Measurements from ENCODE around the gene HEYL. TPM values are rescaled to one million over a fixed set of nuclear protein-coding genes. Genes with fewer than 3 reads are reported as not detected.

Gene HEYL
- total and polyA plus RNA-seq, 9 of the 15 experiments (the other 6 are each of a cell fraction or from before 2014, with no cell fraction given) = 0.13 to 0.89 (median 0.25) TPM

Other genes starting within 250 kb of the HEYL start
Only the 7 nearest of the 8 such genes appear.
- gene BMP8A, start 148.0 kb downstream of the HEYL start, total RNA-seq (2014; rRNA removed) = not detected in 2 replicates
- gene BMP8A, start 148.0 kb downstream of the HEYL start, total RNA-seq (2014; rRNA removed; fragmentation: Illumina TruSeq; extraction: Trizol) = not detected in 2 replicates
- not detected in 2 replicates for gene BMP8A, start 148.0 kb downstream of the HEYL start, total RNA-seq (2015; rRNA removed; fragmentation: Illumina TruSeq; extraction: Trizol)
- gene BMP8A, start 148.0 kb downstream of the HEYL start, total RNA-seq (2021) = 0.16 and 0.31 TPM in 2 replicates
- gene BMP8A, start 148.0 kb downstream of the HEYL start, polyA plus RNA-seq (2011; rRNA removed) = 0.04 TPM in 1 of 2 replicates, not detected in the other
- gene BMP8A, start 148.0 kb downstream of the HEYL start, polyA plus RNA-seq (2014; fragmentation: Illumina TruSeq; extraction: Trizol) = not detected in 2 replicates
- not detected for gene BMP8A, start 148.0 kb downstream of the HEYL start, polyA plus RNA-seq (2014; fragmentation: Nextera tagmentation; extraction: Ambion mirVana)
- 0.05 and 0.11 TPM in 2 replicates for gene BMP8A, start 148.0 kb downstream of the HEYL start, polyA plus RNA-seq (2014; rRNA removed)
- gene PABPC4, start 62.9 kb downstream of the HEYL start, total RNA-seq (2014; rRNA removed) = 207 and 244 TPM in 2 replicates
- gene PABPC4, start 62.9 kb downstream of the HEYL start, total RNA-seq (2014; rRNA removed; fragmentation: Illumina TruSeq; extraction: Trizol) = 212 and 220 TPM in 2 replicates
- gene PABPC4, start 62.9 kb downstream of the HEYL start, total RNA-seq (2015; rRNA removed; fragmentation: Illumina TruSeq; extraction: Trizol) = 169 and 175 TPM in 2 replicates
- 520 and 526 TPM in 2 replicates for gene PABPC4, start 62.9 kb downstream of the HEYL start, total RNA-seq (2021)
- gene PABPC4, start 62.9 kb downstream of the HEYL start, polyA plus RNA-seq (2011; rRNA removed) = 145 and 147 TPM in 2 replicates
- gene PABPC4, start 62.9 kb downstream of the HEYL start, polyA plus RNA-seq (2014; fragmentation: Illumina TruSeq; extraction: Trizol) = 369 and 413 TPM in 2 replicates
- gene PABPC4, start 62.9 kb downstream of the HEYL start, polyA plus RNA-seq (2014; fragmentation: Nextera tagmentation; extraction: Ambion mirVana) = 10 to 100 TPM; 77.7 to 88.4 TPM
- gene PABPC4, start 62.9 kb downstream of the HEYL start, polyA plus RNA-seq (2014; rRNA removed) = 264 and 303 TPM in 2 replicates
- not detected in 2 replicates for gene NT5C1A, start 32.5 kb upstream of the HEYL start, total RNA-seq (2014; rRNA removed)
- gene NT5C1A, start 32.5 kb upstream of the HEYL start, total RNA-seq (2014; rRNA removed; fragmentation: Illumina TruSeq; extraction: Trizol) = not detected in 2 replicates
- gene NT5C1A, start 32.5 kb upstream of the HEYL start, total RNA-seq (2015; rRNA removed; fragmentation: Illumina TruSeq; extraction: Trizol) = not detected in 2 replicates
- gene NT5C1A, start 32.5 kb upstream of the HEYL start, total RNA-seq (2021) = not detected in 2 replicates
- gene NT5C1A, start 32.5 kb upstream of the HEYL start, polyA plus RNA-seq (2011; rRNA removed) = not detected in 2 replicates
- gene NT5C1A, start 32.5 kb upstream of the HEYL start, polyA plus RNA-seq (2014; fragmentation: Illumina TruSeq; extraction: Trizol) = not detected in 2 replicates
- gene NT5C1A, start 32.5 kb upstream of the HEYL start, polyA plus RNA-seq (2014; fragmentation: Nextera tagmentation; extraction: Ambion mirVana) = not detected
- not detected in 2 replicates for gene NT5C1A, start 32.5 kb upstream of the HEYL start, polyA plus RNA-seq (2014; rRNA removed)
- gene HPCAL4, start 51.8 kb upstream of the HEYL start, total RNA-seq (2014; rRNA removed) = not detected in 2 replicates
- gene HPCAL4, start 51.8 kb upstream of the HEYL start, total RNA-seq (2014; rRNA removed; fragmentation: Illumina TruSeq; extraction: Trizol) = 0.04 TPM in 1 of 2 replicates, not detected in the other
- gene HPCAL4, start 51.8 kb upstream of the HEYL start, total RNA-seq (2015; rRNA removed; fragmentation: Illumina TruSeq; extraction: Trizol) = not detected in 2 replicates
- 0.04 TPM in 2 replicates for gene HPCAL4, start 51.8 kb upstream of the HEYL start, total RNA-seq (2021)
- gene HPCAL4, start 51.8 kb upstream of the HEYL start, polyA plus RNA-seq (2011; rRNA removed) = 0.04 and 0.07 TPM in 2 replicates
- gene HPCAL4, start 51.8 kb upstream of the HEYL start, polyA plus RNA-seq (2014; fragmentation: Illumina TruSeq; extraction: Trizol) = 0.04 TPM in 1 of 2 replicates, not detected in the other
- under 1 TPM in 1 of 2 experiments, not detected in 1; 0.01 TPM for gene HPCAL4, start 51.8 kb upstream of the HEYL start, polyA plus RNA-seq (2014; fragmentation: Nextera tagmentation; extraction: Ambion mirVana)
- gene HPCAL4, start 51.8 kb upstream of the HEYL start, polyA plus RNA-seq (2014; rRNA removed) = not detected in 2 replicates
- gene PPIE, start 99.2 kb upstream of the HEYL start, total RNA-seq (2014; rRNA removed) = 75.4 and 84.7 TPM in 2 replicates
- 107 and 113 TPM in 2 replicates for gene PPIE, start 99.2 kb upstream of the HEYL start, total RNA-seq (2014; rRNA removed; fragmentation: Illumina TruSeq; extraction: Trizol)
- 99.9 and 100.0 TPM in 2 replicates for gene PPIE, start 99.2 kb upstream of the HEYL start, total RNA-seq (2015; rRNA removed; fragmentation: Illumina TruSeq; extraction: Trizol)
- gene PPIE, start 99.2 kb upstream of the HEYL start, total RNA-seq (2021) = 94.2 and 108 TPM in 2 replicates
- 162 and 163 TPM in 2 replicates for gene PPIE, start 99.2 kb upstream of the HEYL start, polyA plus RNA-seq (2011; rRNA removed)
- 119 and 131 TPM in 2 replicates for gene PPIE, start 99.2 kb upstream of the HEYL start, polyA plus RNA-seq (2014; fragmentation: Illumina TruSeq; extraction: Trizol)
- gene PPIE, start 99.2 kb upstream of the HEYL start, polyA plus RNA-seq (2014; fragmentation: Nextera tagmentation; extraction: Ambion mirVana) = 100 to 1,000 TPM; 369 to 444 TPM
- gene PPIE, start 99.2 kb upstream of the HEYL start, polyA plus RNA-seq (2014; rRNA removed) = 136 and 154 TPM in 2 replicates
- gene OXCT2, start 131.7 kb upstream of the HEYL start, total RNA-seq (2014; rRNA removed) = 0.54 and 0.57 TPM in 2 replicates
- gene OXCT2, start 131.7 kb upstream of the HEYL start, total RNA-seq (2014; rRNA removed; fragmentation: Illumina TruSeq; extraction: Trizol) = 0.22 TPM in 1 of 2 replicates, not detected in the other
- 0.22 and 0.23 TPM in 2 replicates for gene OXCT2, start 131.7 kb upstream of the HEYL start, total RNA-seq (2015; rRNA removed; fragmentation: Illumina TruSeq; extraction: Trizol)
- gene OXCT2, start 131.7 kb upstream of the HEYL start, total RNA-seq (2021) = 0.31 and 0.64 TPM in 2 replicates
- 0.08 and 0.39 TPM in 2 replicates for gene OXCT2, start 131.7 kb upstream of the HEYL start, polyA plus RNA-seq (2011; rRNA removed)
- 0.21 and 0.37 TPM in 2 replicates for gene OXCT2, start 131.7 kb upstream of the HEYL start, polyA plus RNA-seq (2014; fragmentation: Illumina TruSeq; extraction: Trizol)
- not detected for gene OXCT2, start 131.7 kb upstream of the HEYL start, polyA plus RNA-seq (2014; fragmentation: Nextera tagmentation; extraction: Ambion mirVana)
- 0.05 and 0.37 TPM in 2 replicates for gene OXCT2, start 131.7 kb upstream of the HEYL start, polyA plus RNA-seq (2014; rRNA removed)
- 0.18 and 0.20 TPM in 2 replicates for gene BMP8B, start 149.2 kb upstream of the HEYL start, total RNA-seq (2014; rRNA removed)
- 0.10 and 0.11 TPM in 2 replicates for gene BMP8B, start 149.2 kb upstream of the HEYL start, total RNA-seq (2014; rRNA removed; fragmentation: Illumina TruSeq; extraction: Trizol)
- 0.11 and 0.14 TPM in 2 replicates for gene BMP8B, start 149.2 kb upstream of the HEYL start, total RNA-seq (2015; rRNA removed; fragmentation: Illumina TruSeq; extraction: Trizol)
- gene BMP8B, start 149.2 kb upstream of the HEYL start, total RNA-seq (2021) = 0.33 and 0.36 TPM in 2 replicates
- 0.14 and 0.15 TPM in 2 replicates for gene BMP8B, start 149.2 kb upstream of the HEYL start, polyA plus RNA-seq (2011; rRNA removed)
- 0.14 and 0.18 TPM in 2 replicates for gene BMP8B, start 149.2 kb upstream of the HEYL start, polyA plus RNA-seq (2014; fragmentation: Illumina TruSeq; extraction: Trizol)
- gene BMP8B, start 149.2 kb upstream of the HEYL start, polyA plus RNA-seq (2014; fragmentation: Nextera tagmentation; extraction: Ambion mirVana) = under 1 TPM; 0.03 to 0.04 TPM
- gene BMP8B, start 149.2 kb upstream of the HEYL start, polyA plus RNA-seq (2014; rRNA removed) = 0.09 and 0.22 TPM in 2 replicates

Data from K562 (cell line).